Left lung (tissue), 10 donors: ENCODE data around the gene TCF12. TPM values are rescaled to one million over a fixed set of nuclear protein-coding genes. Genes with fewer than 3 reads are reported as not detected.

ENCODE experiments used
- ATAC-seq: fragments of 200-7000 bp; cut with Tn5 transposase; one replicate; pipeline ENCODE4 v1.9.1; 2020; ENCODE audit warnings: moderate library complexity
- DNase-seq, 4 donors: peaks; one replicate each; pipeline ENCODE4 v3.0.0-alpha.2; 2013 to 2020
- H3K27ac ChIP-seq, 2 donors: fragments of 200-600 bp; sonication (generic) in 1 of 2; one replicate each; pipeline versions ENCODE4 v1.5.0 to v1.8.0; 2020 to 2021
- H3K27me3 ChIP-seq, 2 donors: fragments of 200-600 bp; sonication (generic) in 1 of 2; one replicate each; pipeline versions ENCODE4 v1.5.0 to v1.8.0; 2020 to 2021
- H3K36me3 ChIP-seq, 2 donors: fragments of 200-600 bp; sonication (generic) in 1 of 2; one replicate each; pipeline versions ENCODE4 v1.5.0 to v1.8.0; 2020 to 2021
- H3K4me1 ChIP-seq, 2 donors: fragments of 200-600 bp; one replicate each; pipeline ENCODE4 v1.8.0; 2021
- H3K4me3 ChIP-seq, 2 donors: fragments of 200-600 bp; sonication (generic) in 1 of 2; one replicate each; pipeline versions ENCODE4 v1.5.0 to v1.8.0; 2020 to 2021; ENCODE audit warnings: mild to moderate bottlenecking in 1 of 2
- H3K9me3 ChIP-seq, 2 donors: fragments of 200-600 bp; sonication (generic) in 1 of 2; one replicate each; pipeline versions ENCODE4 v1.5.0 to v1.8.0; 2020 to 2021
- intact Hi-C, 2 donors: fragments of 100-400 bp; cut with DNase I; formaldehyde crosslinking; loops; one replicate each; pipeline versions ENCODE4 v1.11.2 to v1.14.2; 2022
- polyA plus RNA-seq, 6 donors: library from polyadenylated mRNA; unstranded; fragments of 120-200 nt; gene quantifications; one replicate each; pipeline ENCODE4 v1.2.1, GENCODE V29; 2013; ENCODE audit not compliant: insufficient read length in 6 of 6
- total RNA-seq, 2 donors: library from RNA; stranded (reverse); fragmentation: NEBNext Ultra II Directional; extraction: Animal tissue kit (Norgen Biotek cat#: 25700); gene quantifications; one replicate each; pipeline ENCODE4 v1.2.1, GENCODE V29; 2021
- TF ChIP-seq, protein P1 (sequence below), 2 donors: fragments of 200-600 bp; sonication (generic) in 1 of 2; IDR thresholded peaks; one replicate each; pipeline versions ENCODE4 v1.5.0 to v1.8.0; 2021; ENCODE audit warnings: antibody characterized with exemption in 2 of 2
- donor health status: DM: no; HTN: yes; CAD: no.
- donor health status: DM: no; HTN: no; CAD: no.

TCF12 gene
- total and polyA plus RNA-seq, 8 donors, result 106 to 148 (median 130) TPM

- DNase-seq, result no peak
- intact Hi-C loops, result no loop called here
- no peaks in the 10 kb centered on the region for H3K27me3 ChIP-seq
- TF ChIP-seq, protein P1, sequence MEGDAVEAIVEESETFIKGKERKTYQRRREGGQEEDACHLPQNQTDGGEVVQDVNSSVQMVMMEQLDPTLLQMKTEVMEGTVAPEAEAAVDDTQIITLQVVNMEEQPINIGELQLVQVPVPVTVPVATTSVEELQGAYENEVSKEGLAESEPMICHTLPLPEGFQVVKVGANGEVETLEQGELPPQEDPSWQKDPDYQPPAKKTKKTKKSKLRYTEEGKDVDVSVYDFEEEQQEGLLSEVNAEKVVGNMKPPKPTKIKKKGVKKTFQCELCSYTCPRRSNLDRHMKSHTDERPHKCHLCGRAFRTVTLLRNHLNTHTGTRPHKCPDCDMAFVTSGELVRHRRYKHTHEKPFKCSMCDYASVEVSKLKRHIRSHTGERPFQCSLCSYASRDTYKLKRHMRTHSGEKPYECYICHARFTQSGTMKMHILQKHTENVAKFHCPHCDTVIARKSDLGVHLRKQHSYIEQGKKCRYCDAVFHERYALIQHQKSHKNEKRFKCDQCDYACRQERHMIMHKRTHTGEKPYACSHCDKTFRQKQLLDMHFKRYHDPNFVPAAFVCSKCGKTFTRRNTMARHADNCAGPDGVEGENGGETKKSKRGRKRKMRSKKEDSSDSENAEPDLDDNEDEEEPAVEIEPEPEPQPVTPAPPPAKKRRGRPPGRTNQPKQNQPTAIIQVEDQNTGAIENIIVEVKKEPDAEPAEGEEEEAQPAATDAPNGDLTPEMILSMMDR (IDR thresholded peaks at IDR 0.05), result no peak
- no peaks in the 10 kb centered on the region for H3K36me3 ChIP-seq
- H3K4me3 ChIP-seq, result no peak overlapping the region
- peaks cover 9 to 53% of the 10 kb centered on the region in 2 donors for H3K4me1 ChIP-seq
- H3K27ac ChIP-seq, result no peak overlapping the region
- ATAC-seq, result no peak
- no peaks in the 10 kb centered on the region for H3K9me3 ChIP-seq
Measured at GRCh38 chr15:56991017-56991416, 72.6 kb downstream of the TCF12 start.

DNA sequence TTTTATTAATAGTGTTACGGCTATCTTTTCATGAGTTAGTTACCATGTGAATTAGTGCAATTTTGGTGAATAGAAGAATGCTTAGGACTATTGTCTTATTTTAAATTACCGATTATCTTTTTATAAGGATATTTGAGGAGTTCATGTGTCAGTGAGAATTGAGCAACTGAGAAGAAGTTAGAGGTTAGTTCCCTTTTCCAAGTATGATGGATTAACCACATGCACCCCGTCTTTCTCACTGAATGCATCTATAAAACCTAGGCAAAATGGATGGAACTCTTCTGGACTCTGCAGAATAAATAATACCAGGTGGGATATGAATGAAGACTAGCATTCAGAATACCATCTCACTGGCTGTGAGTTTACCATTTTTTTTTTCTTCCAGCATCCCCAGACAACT, 74.3 kb downstream of the TCF12 start:
- Histone ChIP-seq H3K36me3 (no peaks in the 10 kb centered on the region), H3K4me1 (peaks cover 9 to 37% of the 10 kb centered on the region in 2 donors), H3K4me3 (no peak overlapping the region), H3K27me3 (no peaks in the 10 kb centered on the region), H3K9me3 (no peaks in the 10 kb centered on the region), H3K27ac (no peak overlapping the region)
- DNase-seq (no peak), ATAC-seq (no peak)
- intact Hi-C loops, result no loop called here
- TF ChIP-seq, protein P1 (IDR thresholded peaks at IDR 0.05), result no peak

- ATAC-seq (no peak), DNase-seq (no peak)
- no peak overlapping the region for H3K27ac ChIP-seq
- no peaks in the 10 kb centered on the region for H3K36me3 ChIP-seq
- H3K27me3 ChIP-seq, result no peaks in the 10 kb centered on the region
- no peaks in the 10 kb centered on the region for H3K9me3 ChIP-seq
- H3K4me3 ChIP-seq, result no peak overlapping the region
- TF ChIP-seq, protein P1 (IDR thresholded peaks at IDR 0.05), result no peak
- intact Hi-C loops, result no loop called here
- H3K4me1 ChIP-seq, result peaks cover 6 to 21% of the 10 kb centered on the region in 2 donors
Measured at GRCh38 chr15:56994280-56994679, 75.8 kb downstream of the TCF12 start.

- Histone ChIP-seq H3K4me1 (peaks cover 0 to 15% of the 10 kb centered on the region in 2 donors), H3K27ac (no peak overlapping the region), H3K9me3 (no peaks in the 10 kb centered on the region), H3K36me3 (no peaks in the 10 kb centered on the region), H3K27me3 (no peaks in the 10 kb centered on the region), H3K4me3 (no peak overlapping the region)
- DNase-seq (no peak), ATAC-seq (no peak)
- TF ChIP-seq, protein P1 (IDR thresholded peaks at IDR 0.05), result no peak
- intact Hi-C loops, result no loop called here
Measured at GRCh38 chr15:56996093-56996492, 77.6 kb downstream of the TCF12 start.

DNA sequence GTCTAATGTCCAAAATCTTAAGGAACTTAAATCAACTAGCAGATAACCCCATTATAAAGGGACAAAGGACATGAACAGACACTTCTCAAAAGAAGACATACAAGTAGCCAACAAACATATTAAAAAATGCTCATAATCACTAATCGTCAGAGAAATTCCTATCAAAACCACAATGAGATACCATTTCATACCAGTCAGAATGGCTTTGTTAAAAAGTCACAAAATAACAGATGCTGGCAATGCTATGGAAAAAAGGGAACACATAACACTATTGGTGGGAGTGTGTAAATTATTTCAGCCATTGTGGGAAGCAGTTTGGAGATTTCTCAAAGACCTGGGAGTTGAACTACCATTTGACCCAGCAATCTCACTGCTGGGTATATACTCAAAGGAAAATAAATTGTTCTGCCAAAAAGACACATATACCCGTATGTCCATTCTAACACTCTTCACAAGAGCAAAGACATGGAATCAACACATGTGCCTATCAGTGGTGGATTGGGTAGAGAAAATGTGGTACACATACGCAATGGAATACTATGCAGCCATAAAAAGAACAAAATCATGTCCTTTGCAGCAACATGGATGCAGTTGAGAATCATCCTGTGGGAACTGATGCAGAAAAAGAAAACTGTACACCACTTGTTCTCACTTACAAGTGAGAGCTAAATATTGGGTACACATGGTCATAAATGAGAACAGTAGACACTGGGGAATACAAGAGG, 78.5 kb downstream of the TCF12 start:
- Histone ChIP-seq H3K4me1 (peaks cover 0 to 13% of the 10 kb centered on the region in 2 donors), H3K9me3 (no peaks in the 10 kb centered on the region), H3K27ac (no peak overlapping the region), H3K4me3 (no peak overlapping the region), H3K27me3 (no peaks in the 10 kb centered on the region), H3K36me3 (no peaks in the 10 kb centered on the region)
- ATAC-seq (no peak), DNase-seq (no peak)
- TF ChIP-seq, protein P1 (IDR thresholded peaks at IDR 0.05), result no peak
- intact Hi-C loops, result no loop called here
